ENCODE measurements around the gene PRKCI.
A peak's percentile ranks its signal among the peaks of the same experiment; 100 is the strongest.
"Not testable (repeated sequence)": the region's sequence is repeated elsewhere in the genome, so short reads cannot be mapped to it uniquely, and the experiment has no call there.

PRKCI gene

GRCh38 chr3:170221924-170222646 is at the start of gene PRKCI:
Gene PRKCI (plus strand): TSS chr3:170222424. CDS start chr3:170222670, 246 bp downstream.
- peak; percentile 87 for DNase-seq

DNA sequence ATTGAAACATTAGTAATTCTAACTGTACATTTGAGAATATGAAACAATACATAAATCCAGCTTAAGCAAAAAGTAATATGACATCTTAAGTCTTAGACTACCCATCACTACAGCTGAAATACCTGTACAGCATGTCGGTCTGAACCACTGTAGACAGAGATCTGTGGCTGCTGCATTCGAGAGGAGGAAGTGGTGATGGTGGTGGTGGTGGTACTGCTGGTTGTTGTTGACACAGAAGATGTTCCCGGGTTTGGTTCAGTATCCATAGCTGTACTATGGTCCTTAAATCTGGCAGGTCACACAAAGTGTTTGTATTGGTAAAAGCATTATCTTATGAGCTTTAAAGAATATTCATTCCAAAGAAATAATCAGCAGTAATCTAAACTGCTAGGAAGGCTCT is 43.6 kb upstream of the PRKCI start:
- DNase-seq = peak; percentile 43

DNA sequence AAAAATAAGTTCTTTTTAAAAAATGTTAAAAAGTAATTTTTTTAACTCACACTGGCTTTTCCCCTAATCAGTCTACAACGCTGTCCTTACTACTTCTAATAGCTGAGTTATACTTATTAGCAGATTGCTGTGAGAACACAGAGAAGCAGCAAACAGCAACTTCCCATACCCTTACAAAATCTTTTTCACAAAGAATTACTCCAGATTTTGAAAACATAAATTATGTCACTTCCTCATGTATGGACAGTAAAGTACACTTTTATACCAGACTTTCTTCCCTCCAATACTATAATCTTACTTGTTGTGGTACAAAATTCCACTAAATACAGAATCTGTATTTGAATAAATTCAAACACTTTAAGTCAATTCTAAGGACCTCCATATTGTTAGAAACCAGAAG is 42.8 kb upstream of the PRKCI start:
- DNase-seq = no peak

- no peak for DNase-seq
Observed at GRCh38 chr3:170180079-170180907, 41.9 kb upstream of the PRKCI start.

DNA sequence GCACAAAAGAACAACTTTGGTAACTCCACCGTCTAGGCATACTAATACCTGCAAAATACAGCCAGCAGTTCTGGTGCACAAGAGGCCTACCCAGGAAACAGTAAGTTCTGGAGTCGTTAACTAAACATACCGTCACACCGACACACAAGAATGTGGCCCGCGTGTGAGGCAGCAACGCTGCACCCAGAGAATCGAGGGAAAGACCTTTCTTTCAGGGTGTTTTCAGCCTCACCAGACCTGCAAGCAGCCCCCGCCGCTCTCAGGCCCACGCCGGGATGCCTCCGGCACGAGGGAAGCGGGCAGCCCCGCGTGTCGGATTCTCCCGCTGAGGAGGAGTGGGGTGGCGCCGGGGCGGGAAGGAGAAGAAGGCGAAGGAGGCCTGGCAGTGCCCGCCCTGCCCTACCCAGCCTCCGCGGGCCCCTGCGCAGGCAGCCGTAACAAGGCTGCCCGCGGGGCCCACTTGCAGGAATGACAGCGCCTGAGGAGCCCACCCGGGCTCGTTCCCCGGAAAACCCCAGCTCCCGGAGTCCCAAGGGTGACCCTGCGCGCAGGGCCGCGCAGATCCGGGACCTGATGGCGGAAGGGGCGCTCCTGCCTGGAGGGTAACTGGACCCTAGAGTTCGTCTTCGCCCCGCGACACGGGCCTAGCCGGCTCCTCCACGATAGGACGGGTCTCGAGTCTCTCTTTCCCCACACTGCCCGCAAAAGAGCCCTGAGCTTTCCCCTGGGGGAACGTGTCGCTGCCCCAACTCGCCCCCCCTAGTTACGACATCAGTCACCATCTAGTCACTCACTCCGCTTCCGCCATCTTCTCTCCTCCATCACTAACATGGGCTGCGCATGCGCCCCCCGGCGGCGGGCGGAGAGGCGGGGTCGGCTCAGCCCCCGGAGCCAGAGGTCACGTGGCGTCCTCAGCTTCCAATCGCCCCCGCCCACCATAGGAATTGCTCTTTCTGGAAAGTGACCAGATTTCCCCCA is 41.0 kb upstream of the PRKCI start, which contains the start of gene PHC3:
Gene PHC3 (minus strand): TSS at position 826 of the 978 bp plus-strand sequence. CDS start 18 bp downstream, at position 808.
- DNase-seq = peak; percentile 88

DNA sequence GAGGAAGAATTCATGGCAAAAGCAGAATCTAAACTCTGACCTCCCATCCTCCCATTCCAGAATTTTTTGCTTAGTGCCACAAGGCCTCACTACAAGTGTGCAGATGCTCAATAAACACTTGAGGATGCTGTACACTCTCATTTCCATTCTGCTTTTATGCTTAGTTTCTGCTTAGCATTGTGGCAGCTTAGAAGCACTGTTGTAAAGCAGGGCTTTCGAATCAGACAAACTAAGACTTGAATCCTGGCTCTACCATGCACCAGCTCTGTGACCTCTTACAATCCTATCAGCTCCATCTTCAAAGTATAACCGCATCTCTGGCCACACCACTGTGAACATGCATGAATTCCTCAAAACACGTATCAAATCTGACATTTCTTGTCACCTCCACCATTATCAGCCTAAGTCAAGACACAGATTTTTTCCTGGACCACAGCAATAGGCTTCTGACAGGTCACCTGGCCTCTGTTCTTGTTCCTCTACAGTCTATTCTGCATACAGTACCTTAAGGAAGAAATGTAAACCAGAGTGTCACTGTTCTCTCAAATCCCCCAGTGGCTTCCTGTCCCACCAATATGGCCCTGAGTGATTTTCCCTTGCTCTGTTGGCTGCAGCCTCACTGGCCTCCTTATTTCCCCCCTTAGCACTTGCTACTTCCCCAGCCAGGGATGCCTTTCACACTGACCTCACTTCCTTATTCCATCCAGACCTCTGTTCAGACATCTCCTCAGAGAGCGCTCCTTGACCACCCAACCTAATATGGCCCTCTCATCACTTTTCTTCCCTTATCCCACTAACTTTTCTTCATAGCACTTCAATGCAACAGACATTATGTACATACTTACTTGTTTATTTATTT is 32.6 kb upstream of the PRKCI start:
- no peak for DNase-seq

DNA sequence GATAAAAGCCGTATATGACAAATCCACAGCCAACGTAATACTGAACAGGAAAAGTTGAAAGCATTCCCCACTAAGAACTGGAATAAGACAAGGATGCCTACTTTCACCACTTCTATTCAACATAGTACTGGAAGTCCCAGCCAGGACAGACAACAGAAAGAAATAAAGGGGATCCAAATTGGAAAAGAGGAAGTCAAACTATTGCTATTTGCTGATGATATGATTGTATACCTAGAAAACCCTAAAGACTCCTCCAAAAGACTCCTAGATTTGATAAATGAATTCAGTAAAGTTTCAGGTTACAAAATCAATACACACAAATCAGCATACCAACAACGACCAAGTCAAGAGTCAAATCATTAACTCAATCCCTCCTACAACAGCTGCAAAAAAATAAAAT is 26.5 kb upstream of the PRKCI start:
- not testable (repeated sequence) for DNase-seq

DNA sequence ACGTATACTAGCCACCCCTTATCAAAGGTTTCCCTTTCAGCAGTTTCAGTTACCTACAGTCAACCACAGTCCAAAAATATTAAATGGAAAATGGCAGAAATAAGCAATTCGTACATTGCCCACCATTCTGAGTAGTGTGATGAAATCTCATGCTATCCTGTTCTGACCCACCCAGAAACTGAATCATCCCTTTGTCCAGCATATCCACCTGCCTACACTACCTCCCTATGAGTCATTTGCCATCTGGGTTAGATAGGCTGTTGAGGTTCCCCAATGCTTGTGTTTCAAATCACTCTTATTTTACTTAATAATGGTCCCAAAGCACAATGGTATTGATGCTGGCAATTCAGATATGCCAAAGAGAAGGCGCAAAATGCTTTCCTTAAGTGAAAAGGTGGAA is 25.4 kb upstream of the PRKCI start:
- DNase-seq = no peak

- DNase-seq = no peak
Observed at GRCh38 chr3:170200987-170201386, 21.2 kb upstream of the PRKCI start.

GRCh38 chr3:170201527-170201926 is 20.7 kb upstream of the PRKCI start:
- no peak for DNase-seq

DNA sequence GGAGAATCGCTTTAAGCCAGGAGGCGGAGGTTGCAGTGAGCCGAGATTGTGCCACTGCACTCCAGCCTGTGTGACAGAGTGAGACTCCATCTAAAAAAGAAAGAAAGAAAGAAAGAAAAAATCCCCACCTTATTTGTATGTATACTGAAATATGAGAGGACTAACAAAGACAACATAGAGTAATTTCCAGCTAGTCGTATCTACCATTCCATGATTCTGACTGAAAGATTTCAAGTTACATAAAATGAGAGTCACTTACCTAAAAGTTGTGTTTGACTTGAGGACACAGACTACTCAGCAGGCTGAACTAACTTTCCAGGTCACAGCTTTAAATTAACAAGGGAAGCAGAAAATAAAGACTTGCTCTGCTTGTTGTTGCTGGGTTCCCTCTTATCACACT is 18.8 kb upstream of the PRKCI start:
- DNase-seq = no peak

DNA sequence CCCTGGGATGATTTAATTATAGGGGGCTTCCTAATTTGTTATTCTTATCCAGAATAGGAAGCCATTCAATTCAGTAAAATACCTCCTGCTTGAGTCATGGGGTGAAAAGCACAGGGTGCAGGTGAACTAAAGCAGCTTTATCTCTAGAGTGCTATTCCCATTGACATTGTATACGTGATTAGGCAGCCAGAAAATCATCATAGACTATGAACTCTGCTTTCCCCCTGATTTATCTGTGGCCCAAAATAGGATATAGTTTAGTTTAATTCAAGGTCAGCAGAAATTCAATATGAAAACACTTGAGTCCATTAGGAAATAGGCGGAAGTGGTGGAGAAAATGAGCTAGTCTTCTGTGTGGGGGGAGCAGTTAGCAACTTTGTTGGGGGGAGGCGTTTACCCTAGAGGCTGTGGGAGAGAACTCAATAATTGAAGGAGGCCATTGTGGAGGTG is 18.2 kb upstream of the PRKCI start:
- no peak for DNase-seq

GRCh38 chr3:170204509-170204908 is 17.7 kb upstream of the PRKCI start:
- DNase-seq = no peak

DNA sequence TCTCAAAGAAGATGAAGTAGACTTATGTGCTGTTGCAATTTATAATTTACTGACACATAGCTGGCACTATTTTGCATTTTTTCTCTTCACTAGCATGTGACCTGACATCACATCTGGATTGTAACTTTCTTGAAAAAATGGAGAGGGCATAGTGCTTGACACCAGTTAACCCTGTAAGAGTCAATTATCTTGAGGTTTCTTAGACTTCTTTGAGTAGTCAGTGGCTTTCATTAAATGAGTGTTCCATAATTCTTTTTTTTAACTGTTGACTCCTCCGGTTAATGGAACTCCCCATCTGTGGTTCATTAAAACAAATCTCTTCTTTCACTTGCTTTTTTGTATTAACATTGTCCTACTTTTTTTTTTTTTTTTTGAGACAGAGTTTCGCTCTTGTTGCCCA is 16.9 kb upstream of the PRKCI start:
- DNase-seq = no peak

GRCh38 chr3:170206164-170206762 is 16.0 kb upstream of the PRKCI start:
- not testable (repeated sequence) for DNase-seq

DNA sequence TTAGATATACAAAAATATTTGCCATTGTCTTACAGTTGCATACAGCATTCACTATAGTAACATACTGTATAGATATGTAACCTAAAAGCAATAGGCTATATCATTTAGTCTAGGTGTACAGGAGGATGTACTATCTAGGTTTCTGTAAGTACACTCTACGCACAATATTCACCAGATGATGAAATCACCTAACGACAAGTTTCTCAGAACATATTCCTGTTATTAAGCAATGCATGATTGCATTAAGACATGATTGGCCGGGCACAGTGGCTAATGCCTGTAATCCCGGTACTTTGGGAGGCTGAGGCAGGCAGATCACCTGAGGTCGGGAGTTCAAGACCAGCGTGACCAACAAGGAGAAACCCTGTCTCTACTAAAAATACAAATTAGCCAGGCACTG is 14.5 kb upstream of the PRKCI start:
- no peak for DNase-seq

DNA sequence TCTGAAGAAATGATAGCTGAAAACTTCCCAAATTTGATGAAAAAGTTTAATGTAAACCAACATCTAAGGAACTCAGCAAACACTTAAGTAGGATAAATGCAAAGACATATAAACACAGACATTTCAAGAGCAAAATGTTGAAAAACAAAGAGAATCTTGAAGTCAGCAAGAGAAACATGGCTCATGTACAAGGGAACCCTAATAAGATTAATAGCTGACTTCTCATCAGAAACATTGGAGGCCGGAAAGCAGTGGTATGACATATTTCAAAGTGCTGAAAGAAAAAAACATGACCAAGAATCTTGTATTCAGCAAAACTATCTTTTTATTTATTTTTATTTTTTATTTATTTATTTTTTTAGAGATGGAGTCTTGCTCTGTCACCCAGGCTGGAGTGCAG is 10.6 kb upstream of the PRKCI start:
- DNase-seq = no peak

- DNase-seq = no peak
Observed at GRCh38 chr3:170219850-170220249, 2.4 kb upstream of the PRKCI start.

GRCh38 chr3:170220871-170221270 is 1.4 kb upstream of the PRKCI start:
- DNase-seq = no peak

DNA sequence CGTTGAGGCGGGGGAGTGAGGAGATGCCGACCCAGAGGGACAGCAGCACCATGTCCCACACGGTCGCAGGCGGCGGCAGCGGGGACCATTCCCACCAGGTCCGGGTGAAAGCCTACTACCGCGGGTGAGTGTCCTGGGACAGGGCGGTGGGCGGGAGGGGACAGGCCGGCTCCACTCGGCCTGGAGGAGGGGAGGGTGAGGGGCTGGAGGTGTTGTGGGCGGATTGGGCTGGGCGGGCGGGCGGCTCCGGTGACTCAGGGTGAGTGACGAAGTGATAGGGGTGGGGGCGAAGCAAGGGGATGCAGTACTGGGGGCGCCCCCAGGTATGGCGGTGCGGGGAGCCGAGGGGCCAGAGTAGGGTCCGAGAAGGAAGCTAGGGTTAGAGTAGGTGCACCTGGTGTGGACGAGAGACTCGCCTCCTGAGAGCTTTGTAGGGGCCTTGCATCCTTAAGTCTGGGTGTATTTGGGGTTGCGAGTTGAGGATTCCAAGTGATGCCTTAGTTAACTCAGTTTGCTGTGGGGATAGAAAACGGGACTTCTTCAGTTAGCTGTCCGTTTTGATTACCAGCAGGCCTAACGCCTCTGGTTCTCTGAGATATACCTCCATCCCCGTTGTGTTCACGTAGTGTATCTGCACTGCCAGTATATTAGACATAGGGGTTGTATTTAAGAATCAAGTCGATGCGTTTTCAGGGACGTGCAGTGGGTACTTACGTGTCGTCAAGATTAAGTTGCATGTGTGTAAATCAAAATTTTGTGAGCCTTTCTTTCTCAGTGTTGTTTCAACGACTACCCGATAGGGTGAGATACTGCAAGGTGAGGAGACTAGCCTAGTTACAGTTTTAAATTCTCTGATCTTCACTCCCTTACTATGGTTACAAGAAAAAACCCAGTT is 670 bp downstream of the PRKCI start:
- DNase-seq = peak; percentile 42
